GM18517 (cell line): ENCODE results near the gene SLC52A3.

Experiments used
- ATAC-seq: cut with Tn5 transposase; IDR thresholded peaks from one replicate; pipeline ENCODE4 v1.9.1; 2021; ENCODE audit warnings: mild to moderate bottlenecking, moderate library complexity; ENCODE audit not compliant: unreplicated experiment

Gene SLC52A3

DNA sequence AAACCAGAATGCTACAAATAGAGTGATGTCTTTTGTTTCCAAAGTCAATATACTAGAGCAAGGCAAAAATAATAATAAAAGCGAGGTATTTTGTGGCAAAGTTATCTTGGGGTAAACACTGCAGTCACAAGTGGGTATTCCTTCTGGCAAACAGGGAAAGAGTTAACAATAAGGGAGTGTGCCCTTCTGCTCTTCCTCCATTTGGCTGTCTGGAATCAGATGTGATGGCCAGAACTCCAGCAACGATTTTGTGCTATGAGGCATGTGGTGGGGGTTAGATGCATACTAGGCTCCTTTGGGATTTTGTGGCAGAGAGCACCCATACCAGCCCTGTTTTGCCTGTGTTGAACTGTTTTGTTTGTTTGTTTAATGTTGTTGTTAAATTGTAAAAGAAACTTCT is 2.4 kb upstream of the SLC52A3 start:
- ATAC-seq, result no peak

DNA sequence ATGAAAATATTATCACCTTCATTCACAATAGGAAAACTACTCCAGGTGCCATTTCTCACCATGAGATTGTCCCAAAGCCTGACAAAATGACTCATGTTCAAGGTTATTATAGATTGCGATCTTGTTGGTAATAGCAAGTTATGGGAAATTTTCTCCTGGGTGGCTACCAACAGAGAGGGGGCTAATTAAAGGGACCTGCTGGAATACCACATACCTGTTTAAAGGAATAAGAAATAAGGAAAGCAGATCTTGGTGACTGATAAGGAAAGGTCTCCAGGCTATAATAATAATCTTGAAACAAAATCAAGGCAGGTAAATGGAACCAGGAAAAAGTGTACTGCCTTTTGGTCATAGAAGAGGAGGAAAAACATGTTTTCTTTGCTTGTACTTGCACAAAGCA is 1.4 kb downstream of the SLC52A3 start:
- no peak for ATAC-seq

DNA sequence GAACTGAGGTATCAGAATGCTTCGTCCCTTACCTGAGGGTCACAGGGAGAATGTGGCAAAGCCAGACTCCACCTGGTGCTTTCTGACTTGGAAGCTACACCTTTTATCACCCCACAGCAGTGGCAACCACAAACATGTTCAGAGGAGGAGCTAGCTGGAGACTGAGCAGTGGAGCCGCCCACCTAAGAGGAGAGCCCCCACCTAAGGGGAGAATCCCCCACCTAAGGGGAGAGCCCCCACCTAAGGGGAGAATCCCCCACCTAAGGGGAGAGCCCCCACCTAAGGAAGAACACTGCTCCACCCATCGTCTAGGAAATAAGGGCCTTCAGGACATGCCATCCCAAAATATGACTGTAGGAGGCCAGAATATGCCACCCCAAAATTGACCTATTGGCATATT is 4.0 kb downstream of the SLC52A3 start:
- ATAC-seq, result no peak

DNA sequence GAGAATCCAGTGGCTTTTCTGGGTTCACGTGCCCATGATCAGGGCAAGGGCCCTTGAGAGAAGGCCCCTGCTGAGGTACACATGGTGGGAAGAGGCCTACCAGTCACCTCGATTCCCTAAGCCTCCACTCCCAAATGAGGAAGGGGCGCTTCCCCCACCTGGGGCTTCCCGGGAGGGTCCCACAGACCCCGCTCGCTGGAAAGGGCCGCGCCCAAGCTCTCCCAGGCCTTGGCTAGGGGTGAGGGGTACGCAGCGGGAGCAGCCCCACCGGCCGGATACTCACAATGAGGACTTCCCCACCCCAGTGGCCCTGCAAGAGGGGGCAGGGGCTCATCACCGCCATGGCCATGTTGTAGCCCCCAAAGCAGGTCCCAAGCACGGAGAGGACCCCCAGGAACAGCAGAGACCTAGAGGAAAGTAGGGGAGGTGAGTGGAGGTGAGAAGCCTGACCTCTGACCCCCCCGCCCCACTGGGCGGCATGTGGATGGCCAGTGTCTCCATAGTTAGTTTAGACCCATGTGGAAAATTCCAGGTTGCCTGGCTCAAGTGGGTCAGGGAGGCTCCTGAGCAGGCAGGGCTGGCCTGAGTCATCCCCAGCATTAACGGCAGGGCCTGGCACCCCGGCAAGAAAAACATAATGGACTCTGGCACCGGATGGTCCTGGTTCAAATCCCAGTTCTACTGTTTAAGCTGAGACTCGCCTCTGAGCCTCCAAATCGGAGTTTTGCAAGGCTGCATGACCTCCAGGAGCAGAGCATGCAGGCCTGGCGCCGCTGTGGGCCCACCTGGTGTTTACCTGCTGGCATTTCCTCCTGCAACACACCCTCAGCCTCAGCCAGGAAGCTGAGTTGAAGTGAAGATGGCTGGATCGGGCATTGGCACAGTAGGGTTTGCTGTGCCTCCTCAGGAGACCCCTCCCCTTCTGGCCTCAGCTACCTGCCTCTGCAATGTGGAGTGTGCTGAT is 6.6 kb downstream of the SLC52A3 start:
- ATAC-seq, result no peak

DNA sequence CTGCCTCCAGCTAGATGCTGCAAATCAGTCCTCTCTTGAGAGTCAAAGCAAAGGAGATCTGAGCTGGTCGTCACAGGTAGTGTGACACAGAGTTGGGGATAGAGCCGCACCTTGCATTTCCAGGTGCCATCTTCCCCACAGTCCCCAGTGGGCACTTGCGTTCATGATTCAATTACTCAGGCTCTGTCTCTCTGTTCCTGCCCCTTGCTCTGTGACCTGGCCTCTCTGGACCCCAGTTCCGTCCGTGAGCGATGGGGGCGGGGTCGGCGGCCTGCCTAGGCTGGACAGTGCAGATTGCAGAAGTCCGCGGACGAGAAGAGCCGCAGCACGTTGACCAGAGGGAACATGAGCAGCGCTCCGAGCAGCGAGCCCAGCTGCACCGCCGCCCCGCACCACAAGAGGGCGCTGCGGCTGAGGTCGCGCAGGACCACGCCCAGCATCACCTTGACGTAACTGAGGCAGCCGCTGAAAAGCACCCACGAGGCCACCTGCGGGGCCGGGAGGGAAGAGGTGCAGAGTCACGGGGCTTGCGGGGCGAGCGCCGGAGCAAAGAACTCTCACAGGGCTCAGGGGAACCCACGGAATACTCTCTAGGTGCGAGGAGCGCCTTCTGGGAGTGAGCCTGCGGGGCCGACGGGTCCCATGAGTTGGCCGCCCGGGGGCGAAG is 7.4 kb downstream of the SLC52A3 start:
- no peak for ATAC-seq

DNA sequence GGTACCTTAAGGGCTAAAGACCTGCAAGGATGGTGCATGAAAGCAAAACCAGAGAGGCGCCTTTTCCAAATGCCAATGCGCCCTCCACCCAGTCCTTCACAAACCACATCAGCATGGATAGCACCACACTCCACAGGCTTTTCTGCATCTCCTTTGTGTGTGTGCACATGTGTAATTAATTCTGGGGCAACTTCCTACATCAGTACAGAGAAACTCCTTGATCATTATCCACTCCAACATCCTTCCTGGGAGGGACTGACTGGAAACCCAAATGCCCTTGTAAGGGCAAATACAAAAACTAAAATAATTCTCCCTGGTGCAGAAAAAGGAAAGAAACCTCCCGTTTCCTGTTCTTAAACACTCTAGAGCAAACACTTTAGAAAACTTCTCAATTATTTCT is 10.8 kb downstream of the SLC52A3 start:
- ATAC-seq, result no peak

DNA sequence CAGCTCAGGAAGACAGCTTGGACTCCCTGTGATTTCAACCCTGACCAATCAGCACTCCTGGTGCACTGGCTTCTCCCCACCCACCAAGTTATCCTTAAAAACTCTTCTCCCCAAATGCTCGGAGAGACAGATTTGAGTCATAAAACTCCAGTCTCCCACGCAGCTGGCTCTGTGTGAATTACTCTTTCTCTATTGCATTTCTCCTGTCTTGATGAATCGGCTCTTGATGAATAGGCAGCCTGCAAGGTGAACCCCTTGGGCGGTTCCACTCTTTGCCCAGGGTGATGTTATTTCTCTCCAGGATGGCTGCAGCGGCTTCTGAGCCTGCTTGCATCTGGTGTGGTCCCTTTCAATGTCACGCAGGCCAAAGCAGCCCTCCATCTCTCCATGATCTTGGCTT is 12.4 kb downstream of the SLC52A3 start:
- no peak for ATAC-seq

DNA sequence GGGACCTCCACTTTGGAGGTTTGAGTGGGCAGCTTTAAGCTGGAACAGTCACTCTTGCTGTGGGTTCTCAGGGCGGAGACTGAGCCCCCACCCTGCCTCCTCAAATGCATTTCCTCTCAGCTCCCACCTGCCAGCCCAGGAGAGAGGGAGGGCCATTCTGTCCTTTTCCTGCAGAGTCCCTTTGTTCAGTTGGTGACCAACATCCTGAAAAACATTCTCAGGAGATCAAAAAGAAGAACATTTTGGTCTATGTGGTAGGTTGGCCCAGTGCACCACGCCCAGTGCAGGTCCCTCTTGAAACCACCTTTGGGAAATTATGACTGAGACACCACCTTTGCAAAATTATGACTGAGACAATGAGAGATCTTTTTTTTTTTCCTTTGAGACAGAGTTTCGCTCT is 13.4 kb downstream of the SLC52A3 start:
- no peak for ATAC-seq

DNA sequence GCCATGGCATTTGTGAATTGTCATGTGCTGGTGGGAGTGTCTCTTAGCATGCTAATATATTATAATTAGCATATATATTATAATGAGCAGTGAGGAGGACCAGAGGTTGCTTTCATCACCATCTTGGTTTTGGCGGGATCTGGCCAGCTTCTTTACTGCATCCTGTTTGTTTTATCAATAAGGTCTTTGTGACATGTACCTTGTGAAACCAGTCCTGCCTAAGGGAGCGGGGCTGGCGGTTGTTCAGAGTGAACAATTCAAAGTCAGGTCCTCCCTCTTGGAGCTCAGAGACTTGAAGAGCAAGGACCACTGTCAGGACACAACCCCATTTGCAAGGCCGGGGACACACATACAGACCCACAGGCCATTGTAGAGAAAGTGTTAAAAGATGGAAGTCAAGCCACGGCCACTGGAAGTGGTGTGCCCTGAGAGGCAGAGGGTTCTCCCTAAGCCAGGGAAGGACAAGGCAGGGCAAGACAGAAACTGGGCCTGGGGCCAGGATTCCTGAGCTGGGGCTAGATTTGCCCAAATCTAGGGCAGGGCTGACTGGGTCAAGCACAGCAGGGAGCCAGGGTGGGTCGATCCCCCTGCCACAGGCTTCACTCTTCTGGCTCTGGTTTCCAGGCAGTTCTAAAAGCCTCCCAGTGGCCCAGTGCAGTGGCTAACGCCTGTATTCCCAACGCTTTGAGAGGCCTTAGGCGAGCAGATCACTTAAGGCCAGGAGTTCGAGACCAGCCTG is 14.2 kb downstream of the SLC52A3 start:
- ATAC-seq, result no peak

DNA sequence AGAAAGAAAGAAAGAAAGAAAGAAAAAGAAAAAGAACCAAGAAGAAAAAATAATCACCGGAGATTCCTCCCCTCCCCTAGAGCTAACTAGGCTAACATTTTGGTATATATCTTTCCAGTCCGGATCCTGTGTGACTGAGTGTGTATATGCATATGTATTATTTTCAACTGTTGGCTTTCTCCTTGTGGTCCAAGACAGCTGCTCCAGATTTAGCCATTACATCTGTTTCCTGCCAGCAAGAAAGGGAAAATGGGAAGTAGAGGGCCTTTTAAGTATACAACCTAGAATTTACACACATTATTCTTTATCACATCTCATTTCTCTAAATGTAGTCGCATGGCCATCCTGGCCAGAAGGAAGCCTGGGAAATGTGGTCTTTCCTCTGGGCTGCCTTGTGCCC is 15.2 kb downstream of the SLC52A3 start:
- no peak for ATAC-seq

DNA sequence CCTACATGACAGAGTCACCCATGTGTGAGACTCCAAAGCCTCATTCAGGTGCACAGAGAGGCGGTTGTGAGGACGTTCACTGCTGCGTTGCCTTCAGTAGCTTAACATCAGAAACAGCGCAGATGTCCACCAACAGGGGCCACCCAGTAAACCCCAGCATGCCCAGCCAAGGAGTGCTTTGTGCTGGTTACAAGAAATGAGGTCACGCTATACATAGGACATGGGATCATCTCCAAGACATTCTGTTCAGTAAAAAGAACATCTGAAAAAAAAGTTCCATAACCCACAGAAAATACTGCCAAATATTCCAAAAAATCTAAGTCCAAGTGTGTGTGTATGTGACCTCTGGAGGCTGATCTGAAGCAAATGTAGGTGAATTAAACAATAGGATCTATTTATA is 16.0 kb downstream of the SLC52A3 start:
- ATAC-seq, result no peak

DNA sequence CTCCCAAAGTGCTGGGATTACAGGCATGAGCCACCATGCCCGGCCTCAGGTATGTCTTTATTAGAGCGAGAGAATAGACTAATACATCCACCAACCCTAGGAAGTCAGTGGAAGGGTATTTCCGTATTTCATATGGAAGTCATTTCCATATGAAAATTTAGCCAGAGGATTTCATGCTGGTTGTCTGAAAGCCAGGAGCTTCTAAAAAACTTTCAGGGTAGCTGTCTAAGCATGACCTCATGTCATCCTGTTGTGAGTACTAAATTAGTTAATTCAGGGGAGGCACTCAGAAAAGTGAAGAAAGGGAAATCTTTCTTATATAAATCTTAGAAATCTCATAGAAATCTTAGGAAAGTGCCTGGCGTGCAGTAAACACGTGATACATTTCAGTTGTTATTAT is 16.5 kb downstream of the SLC52A3 start:
- ATAC-seq, result no peak

DNA sequence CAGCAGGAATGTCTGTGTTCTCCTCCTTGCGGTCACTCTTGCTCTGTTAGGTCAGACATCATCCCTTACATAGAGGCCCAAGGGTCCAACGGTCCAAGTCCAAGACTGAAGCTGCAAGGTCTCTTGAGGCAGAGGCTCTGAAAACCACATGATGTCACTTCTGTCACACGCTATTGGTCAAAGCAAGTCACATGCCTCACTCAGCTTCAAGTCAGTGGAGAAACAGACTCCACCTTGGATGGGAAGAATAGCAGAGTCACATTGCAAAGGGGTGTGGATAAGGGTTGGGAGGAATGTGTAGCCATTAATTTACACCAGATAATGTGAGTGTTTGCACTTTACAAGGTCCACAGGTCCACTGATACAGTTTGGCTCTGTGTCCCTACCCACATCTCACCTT is 17.5 kb downstream of the SLC52A3 start:
- no peak for ATAC-seq

DNA sequence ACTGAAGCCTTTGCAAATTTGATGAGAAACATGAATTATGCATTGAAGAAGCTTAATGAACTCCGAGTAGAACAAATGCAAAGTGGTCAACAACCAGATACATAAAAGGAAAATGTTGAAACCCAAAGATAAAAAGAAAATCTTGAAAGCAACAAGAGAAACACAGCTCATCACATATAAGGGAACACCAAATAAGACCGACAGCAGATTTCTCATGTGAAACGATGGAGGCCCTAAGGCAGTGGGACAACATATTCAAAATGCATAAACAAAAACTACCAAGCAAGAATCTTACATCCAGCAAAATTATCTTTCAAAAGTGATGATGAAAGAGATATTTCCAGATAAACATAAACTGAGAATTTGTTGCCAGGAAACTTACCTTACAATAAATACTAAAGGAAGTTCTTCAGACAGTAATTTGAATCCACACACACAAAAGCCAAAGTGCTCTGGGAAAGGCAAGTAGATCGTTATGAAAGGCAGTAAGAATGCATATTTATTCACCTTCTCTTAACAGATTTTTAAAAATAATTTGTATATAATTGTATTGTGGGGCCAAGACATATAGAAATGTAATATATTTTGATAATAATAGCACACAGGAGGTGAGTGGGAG is 22.5 kb downstream of the SLC52A3 start:
- ATAC-seq, result no peak

DNA sequence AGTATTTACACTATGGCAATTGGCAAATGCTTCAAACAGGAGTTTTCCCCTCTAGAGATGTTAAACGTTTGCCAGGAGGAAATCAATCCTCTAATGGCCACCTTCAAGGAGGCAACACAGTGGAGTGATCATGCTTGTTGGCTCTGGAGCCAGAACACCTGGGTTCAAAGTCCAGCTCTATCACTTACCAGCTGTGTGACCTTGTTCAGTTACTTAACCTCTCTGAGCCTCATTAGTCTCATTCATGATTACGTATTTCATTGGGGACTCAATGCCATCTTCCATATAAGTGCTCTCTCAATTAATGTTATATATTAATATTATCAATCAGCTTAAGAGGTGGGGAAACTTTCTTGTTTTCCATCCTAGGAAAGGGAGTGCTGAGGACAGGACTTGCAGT is 26.1 kb downstream of the SLC52A3 start:
- no peak for ATAC-seq

DNA sequence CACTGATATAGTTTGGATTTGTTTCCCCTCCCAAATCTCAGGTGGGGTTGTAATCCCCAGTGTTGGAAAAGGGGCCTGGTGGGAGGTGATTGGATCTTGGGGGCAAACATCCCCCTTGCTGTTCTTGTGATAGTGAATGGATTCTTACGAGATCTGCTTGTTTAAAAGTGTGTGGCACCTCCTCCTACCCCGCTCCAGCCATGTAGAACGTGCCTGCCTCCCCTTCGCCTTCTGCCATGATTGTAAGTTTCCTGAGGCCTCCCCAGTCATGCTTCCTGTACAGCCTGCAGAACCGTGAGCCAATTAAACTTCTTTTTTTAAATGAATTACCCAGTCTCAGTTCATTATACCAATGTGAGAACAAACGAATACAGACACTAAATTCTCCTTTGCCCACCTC is 26.7 kb downstream of the SLC52A3 start:
- ATAC-seq, result no peak

DNA sequence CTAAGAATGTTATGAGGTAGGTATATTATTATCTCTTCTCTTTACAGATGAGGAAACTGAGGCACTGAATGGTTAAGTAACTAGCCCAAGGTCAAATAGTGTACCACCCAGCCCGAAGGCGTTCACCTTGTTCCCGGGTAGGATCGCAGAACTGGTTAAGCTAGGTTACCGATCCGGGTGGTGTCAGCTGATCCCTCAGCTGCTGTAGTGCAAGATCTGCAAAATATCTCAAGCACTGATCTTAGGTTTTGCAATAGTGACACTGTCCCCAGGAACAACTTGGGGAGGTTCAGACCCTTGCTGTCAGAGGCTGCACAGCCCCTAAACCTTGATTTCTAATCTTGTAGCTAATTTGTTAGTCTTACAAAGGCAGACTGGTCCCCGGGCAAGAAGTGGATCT is 28.1 kb downstream of the SLC52A3 start:
- no peak for ATAC-seq

DNA sequence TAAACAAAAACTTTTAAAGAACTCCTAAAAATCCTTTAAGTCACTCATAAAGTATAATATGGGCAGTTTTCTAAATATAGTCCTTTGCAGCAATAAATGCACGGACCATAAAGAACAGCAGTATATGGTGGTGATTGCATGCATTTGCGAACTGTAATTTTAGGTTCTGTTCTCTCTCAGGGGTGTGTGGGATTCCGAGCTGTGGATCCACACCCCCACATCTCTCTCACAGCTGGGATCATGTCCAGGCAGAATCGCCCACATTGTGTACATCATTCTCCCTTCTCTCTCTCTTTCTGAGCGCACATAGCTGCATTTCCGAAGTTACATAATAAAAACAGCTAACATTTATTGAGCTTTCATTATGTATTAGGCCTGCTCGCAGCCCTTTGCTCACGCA is 28.6 kb downstream of the SLC52A3 start:
- ATAC-seq, result no peak

DNA sequence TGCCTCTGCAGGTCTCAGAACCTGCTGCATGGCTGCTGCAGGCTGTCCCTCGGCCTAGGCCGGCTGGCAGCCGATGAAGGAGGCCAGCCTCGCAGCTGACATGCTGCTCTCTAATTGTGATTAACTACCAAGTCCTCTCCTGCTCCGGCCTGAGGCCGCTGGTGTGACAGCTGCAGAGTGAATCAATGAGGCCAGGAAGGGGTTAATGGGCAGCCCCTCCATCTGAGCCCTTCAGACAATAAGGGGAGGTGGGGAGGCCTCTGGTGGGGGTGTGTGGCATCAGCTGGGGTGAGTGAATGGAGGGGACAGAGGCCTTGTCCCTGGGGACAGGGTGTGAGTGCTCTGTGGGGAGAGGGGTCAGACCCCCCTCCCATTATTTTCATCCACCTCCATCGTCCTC is 34.4 kb downstream of the SLC52A3 start:
- no peak for ATAC-seq

DNA sequence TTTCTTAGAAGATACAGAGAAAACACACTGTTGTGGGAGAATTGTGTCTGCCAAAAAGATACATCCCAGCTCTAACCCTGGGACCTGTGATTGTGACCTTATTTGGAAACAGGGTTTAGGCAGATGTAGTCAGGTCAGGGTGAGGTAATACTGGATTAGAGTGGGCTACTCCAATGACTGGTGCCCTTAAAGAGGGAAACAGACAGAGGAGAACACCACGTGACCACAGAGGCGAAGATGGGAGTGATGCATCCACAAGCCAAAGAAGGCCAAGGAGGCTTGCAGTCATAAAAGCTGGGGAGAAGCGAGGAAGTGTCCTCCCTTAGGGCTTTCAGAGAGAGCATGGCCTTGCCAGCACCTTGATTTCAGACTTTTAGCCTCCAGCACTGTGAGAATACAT is 35.6 kb downstream of the SLC52A3 start:
- no peak for ATAC-seq

DNA sequence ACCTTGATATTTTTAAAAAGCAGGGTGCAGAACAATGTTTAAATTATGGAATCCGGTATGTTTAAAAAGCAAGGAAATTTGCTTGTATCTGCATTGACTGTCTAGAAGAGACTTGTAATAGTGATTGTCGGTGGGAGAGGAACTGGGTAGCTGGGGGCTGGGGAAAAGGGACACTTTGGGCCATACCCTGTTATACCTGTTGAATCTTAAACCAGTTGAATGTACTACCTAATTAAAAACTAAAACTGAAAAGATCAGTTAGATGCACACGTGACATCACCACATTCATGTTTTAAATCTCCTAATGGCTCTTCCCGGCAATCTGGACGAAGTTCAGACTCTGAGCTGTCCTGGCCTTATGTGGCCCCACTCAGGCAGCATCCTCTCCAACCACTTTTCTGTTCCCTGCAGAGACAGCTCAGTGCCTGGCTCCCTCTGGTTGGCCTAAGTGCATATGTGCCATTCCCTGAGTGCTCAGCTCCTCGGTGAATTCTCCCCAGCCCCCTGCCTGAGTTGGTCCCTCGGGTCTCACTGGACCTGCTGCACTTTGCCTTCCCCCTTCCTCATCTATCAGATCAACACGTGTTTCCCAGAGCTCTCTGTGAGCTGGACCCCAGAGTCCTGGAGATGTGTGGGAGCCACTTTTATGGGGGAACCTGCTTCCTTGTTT is 36.3 kb downstream of the SLC52A3 start:
- no peak for ATAC-seq
